WTC11 (cell line): ENCODE measurements around the gene IL26. TPM values are rescaled to one million over a fixed set of nuclear protein-coding genes. Genes with fewer than 3 reads are reported as not detected.

Experiments used
- ATAC-seq: fragments of 200-7000 bp; cut with Tn5 transposase; 2 replicates; pipeline ENCODE4 v1.10.0; 2021; ENCODE audit warnings: mild to moderate bottlenecking, moderate library complexity
- CTCF ChIA-PET: fragments of 300-600 bp; sonication (Branson Sonifier 250); formaldehyde crosslinking; loops from one replicate; lab custom pipeline; 2021; ENCODE audit warnings: antibody characterized with exemption; lab: Charles Lee
- POLR2A ChIA-PET: fragments of 350-600 bp; sonication (Branson Sonifier 250); formaldehyde crosslinking; loops from one replicate; lab custom pipeline; 2021; ENCODE audit warnings: antibody characterized with exemption; lab: Charles Lee
- DNase-seq: peaks from one replicate; pipeline ENCODE4 v3.0.0; 2021; ENCODE audit warnings: low spot score
- H3K27ac Mint-ChIP-seq: 2 replicates; pipeline ENCODE4 v1.8.0; 2021; ENCODE audit warnings: mixed read lengths
- H3K27me3 Mint-ChIP-seq: 2 replicates; pipeline ENCODE4 v1.8.0; 2021; ENCODE audit warnings: low read depth, mild to moderate bottlenecking, moderate library complexity, mixed read lengths
- H3K36me3 Mint-ChIP-seq: 2 replicates; pipeline ENCODE4 v1.8.0; 2021; ENCODE audit warnings: mixed read lengths
- H3K4me1 Mint-ChIP-seq: 2 replicates; pipeline ENCODE4 v1.8.0; 2022; ENCODE audit warnings: mixed read lengths
- H3K4me3 Mint-ChIP-seq: 2 replicates; pipeline ENCODE4 v1.8.0; 2021; ENCODE audit warnings: mild to moderate bottlenecking, moderate library complexity, mixed read lengths
- H3K9me3 Mint-ChIP-seq: 2 replicates; pipeline ENCODE4 v1.8.0; 2021; ENCODE audit warnings: mixed read lengths
- AR ChIP-seq: fragments of 250-450 bp; sonication (Bioruptor Pico); IDR thresholded peaks from 2 replicates; pipeline ENCODE4 v1.9.0; 2021; ENCODE audit warnings: mild to moderate bottlenecking
- FOXP1 ChIP-seq: sonication (generic); formaldehyde crosslinking; IDR thresholded peaks from 2 replicates; pipeline ENCODE4 v1.8.0; 2022; ENCODE audit warnings: missing genetic modification reagents, mild to moderate bottlenecking, moderate library complexity, borderline replicate concordance
- NR1H2 ChIP-seq: sonication (generic); formaldehyde crosslinking; IDR thresholded peaks from 2 replicates; pipeline ENCODE4 v1.9.0; 2021; ENCODE audit warnings: mild to moderate bottlenecking, moderate library complexity, missing genetic modification reagents
- ZNF138 ChIP-seq: sonication (generic); formaldehyde crosslinking; conservative IDR thresholded peaks from 2 replicates; pipeline ENCODE4 v1.8.1; 2022; ENCODE audit warnings: mild to moderate bottlenecking, moderate library complexity, missing genetic modification reagents
- ZNF396 ChIP-seq: fragments of 250-450 bp; sonication (Bioruptor Pico); IDR thresholded peaks from 2 replicates; pipeline ENCODE4 v1.8.0; 2021; ENCODE audit warnings: mild to moderate bottlenecking, moderate library complexity, borderline replicate concordance
- ZNF425 ChIP-seq: fragments of 250-450 bp; sonication (Bioruptor Pico); conservative IDR thresholded peaks from 2 replicates; pipeline ENCODE4 v1.9.0; 2021; ENCODE audit warnings: mild to moderate bottlenecking
- total RNA-seq: library from RNA; stranded (reverse); gene quantifications from 3 replicates; pipeline ENCODE4 v1.2.3, GENCODE V29; 2021
- TF ChIP-seq, protein P1 (sequence below): sonication (generic); formaldehyde crosslinking; IDR thresholded peaks from 2 replicates; pipeline ENCODE4 v1.8.1; 2022; ENCODE audit warnings: mild to moderate bottlenecking, missing genetic modification reagents, moderate library complexity, borderline replicate concordance
- TF ChIP-seq, protein P2 (sequence below): sonication (generic); formaldehyde crosslinking; IDR thresholded peaks from 2 replicates; pipeline ENCODE4 v1.8.0; 2022; ENCODE audit warnings: mild to moderate bottlenecking, missing genetic modification reagents
- TF ChIP-seq, protein P3 (sequence below): sonication (generic); formaldehyde crosslinking; IDR thresholded peaks from 2 replicates; pipeline ENCODE4 v1.8.1; 2023; ENCODE audit warnings: mild to moderate bottlenecking, moderate library complexity, missing genetic modification reagents
- TF ChIP-seq, protein P4 (sequence below): sonication (generic); formaldehyde crosslinking; IDR thresholded peaks from 2 replicates; pipeline ENCODE4 v1.8.0; 2022; ENCODE audit warnings: missing genetic modification reagents
- TF ChIP-seq, protein P5 (sequence below): sonication (generic); formaldehyde crosslinking; IDR thresholded peaks from 2 replicates; pipeline ENCODE4 v1.8.1; 2023; ENCODE audit warnings: mild to moderate bottlenecking, missing genetic modification reagents, borderline replicate concordance
- TF ChIP-seq, protein P6 (sequence below): fragments of 250-450 bp; sonication (Bioruptor Pico); IDR thresholded peaks from 2 replicates; pipeline ENCODE4 v1.9.0; 2021; ENCODE audit warnings: moderate library complexity, mild to moderate bottlenecking, inconsistent platforms, borderline replicate concordance

IL26 gene
- total RNA-seq, 1 experiment from 2014 or later, result not detected

- no peaks in the 10 kb centered on the region for H3K36me3 Mint-ChIP-seq
- peaks cover 11% of the 10 kb centered on the region for H3K4me1 Mint-ChIP-seq
- no peak for TF ChIP-seq ZNF138 (CRISPR knock-in tag)
- TF ChIP-seq ZNF425, result no peak
- TF ChIP-seq, protein P1, sequence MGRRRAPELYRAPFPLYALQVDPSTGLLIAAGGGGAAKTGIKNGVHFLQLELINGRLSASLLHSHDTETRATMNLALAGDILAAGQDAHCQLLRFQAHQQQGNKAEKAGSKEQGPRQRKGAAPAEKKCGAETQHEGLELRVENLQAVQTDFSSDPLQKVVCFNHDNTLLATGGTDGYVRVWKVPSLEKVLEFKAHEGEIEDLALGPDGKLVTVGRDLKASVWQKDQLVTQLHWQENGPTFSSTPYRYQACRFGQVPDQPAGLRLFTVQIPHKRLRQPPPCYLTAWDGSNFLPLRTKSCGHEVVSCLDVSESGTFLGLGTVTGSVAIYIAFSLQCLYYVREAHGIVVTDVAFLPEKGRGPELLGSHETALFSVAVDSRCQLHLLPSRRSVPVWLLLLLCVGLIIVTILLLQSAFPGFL, result no peak
- TF ChIP-seq, protein P2, sequence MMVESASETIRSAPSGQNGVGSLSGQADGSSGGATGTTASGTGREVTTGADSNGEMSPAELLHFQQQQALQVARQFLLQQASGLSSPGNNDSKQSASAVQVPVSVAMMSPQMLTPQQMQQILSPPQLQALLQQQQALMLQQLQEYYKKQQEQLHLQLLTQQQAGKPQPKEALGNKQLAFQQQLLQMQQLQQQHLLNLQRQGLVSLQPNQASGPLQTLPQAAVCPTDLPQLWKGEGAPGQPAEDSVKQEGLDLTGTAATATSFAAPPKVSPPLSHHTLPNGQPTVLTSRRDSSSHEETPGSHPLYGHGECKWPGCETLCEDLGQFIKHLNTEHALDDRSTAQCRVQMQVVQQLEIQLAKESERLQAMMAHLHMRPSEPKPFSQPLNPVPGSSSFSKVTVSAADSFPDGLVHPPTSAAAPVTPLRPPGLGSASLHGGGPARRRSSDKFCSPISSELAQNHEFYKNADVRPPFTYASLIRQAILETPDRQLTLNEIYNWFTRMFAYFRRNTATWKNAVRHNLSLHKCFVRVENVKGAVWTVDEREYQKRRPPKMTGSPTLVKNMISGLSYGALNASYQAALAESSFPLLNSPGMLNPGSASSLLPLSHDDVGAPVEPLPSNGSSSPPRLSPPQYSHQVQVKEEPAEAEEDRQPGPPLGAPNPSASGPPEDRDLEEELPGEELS (CRISPR knock-in tag), result no peak
- TF ChIP-seq, protein P3, sequence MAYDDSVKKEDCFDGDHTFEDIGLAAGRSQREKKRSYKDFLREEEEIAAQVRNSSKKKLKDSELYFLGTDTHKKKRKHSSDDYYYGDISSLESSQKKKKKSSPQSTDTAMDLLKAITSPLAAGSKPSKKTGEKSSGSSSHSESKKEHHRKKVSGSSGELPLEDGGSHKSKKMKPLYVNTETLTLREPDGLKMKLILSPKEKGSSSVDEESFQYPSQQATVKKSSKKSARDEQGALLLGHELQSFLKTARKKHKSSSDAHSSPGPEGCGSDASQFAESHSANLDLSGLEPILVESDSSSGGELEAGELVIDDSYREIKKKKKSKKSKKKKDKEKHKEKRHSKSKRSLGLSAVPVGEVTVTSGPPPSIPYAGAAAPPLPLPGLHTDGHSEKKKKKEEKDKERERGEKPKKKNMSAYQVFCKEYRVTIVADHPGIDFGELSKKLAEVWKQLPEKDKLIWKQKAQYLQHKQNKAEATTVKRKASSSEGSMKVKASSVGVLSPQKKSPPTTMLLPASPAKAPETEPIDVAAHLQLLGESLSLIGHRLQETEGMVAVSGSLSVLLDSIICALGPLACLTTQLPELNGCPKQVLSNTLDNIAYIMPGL (CRISPR knock-in tag), result no peak
- no peak for TF ChIP-seq ZNF396 (CRISPR knock-in tag)
- TF ChIP-seq, protein P4, sequence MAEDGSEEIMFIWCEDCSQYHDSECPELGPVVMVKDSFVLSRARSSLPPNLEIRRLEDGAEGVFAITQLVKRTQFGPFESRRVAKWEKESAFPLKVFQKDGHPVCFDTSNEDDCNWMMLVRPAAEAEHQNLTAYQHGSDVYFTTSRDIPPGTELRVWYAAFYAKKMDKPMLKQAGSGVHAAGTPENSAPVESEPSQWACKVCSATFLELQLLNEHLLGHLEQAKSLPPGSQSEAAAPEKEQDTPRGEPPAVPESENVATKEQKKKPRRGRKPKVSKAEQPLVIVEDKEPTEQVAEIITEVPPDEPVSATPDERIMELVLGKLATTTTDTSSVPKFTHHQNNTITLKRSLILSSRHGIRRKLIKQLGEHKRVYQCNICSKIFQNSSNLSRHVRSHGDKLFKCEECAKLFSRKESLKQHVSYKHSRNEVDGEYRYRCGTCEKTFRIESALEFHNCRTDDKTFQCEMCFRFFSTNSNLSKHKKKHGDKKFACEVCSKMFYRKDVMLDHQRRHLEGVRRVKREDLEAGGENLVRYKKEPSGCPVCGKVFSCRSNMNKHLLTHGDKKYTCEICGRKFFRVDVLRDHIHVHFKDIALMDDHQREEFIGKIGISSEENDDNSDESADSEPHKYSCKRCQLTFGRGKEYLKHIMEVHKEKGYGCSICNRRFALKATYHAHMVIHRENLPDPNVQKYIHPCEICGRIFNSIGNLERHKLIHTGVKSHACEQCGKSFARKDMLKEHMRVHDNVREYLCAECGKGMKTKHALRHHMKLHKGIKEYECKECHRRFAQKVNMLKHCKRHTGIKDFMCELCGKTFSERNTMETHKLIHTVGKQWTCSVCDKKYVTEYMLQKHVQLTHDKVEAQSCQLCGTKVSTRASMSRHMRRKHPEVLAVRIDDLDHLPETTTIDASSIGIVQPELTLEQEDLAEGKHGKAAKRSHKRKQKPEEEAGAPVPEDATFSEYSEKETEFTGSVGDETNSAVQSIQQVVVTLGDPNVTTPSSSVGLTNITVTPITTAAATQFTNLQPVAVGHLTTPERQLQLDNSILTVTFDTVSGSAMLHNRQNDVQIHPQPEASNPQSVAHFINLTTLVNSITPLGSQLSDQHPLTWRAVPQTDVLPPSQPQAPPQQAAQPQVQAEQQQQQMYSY, result no peak
- no peak for TF ChIP-seq AR (CRISPR knock-in tag)
- no peak for TF ChIP-seq NR1H2 (CRISPR knock-in tag)
- TF ChIP-seq, protein P5, sequence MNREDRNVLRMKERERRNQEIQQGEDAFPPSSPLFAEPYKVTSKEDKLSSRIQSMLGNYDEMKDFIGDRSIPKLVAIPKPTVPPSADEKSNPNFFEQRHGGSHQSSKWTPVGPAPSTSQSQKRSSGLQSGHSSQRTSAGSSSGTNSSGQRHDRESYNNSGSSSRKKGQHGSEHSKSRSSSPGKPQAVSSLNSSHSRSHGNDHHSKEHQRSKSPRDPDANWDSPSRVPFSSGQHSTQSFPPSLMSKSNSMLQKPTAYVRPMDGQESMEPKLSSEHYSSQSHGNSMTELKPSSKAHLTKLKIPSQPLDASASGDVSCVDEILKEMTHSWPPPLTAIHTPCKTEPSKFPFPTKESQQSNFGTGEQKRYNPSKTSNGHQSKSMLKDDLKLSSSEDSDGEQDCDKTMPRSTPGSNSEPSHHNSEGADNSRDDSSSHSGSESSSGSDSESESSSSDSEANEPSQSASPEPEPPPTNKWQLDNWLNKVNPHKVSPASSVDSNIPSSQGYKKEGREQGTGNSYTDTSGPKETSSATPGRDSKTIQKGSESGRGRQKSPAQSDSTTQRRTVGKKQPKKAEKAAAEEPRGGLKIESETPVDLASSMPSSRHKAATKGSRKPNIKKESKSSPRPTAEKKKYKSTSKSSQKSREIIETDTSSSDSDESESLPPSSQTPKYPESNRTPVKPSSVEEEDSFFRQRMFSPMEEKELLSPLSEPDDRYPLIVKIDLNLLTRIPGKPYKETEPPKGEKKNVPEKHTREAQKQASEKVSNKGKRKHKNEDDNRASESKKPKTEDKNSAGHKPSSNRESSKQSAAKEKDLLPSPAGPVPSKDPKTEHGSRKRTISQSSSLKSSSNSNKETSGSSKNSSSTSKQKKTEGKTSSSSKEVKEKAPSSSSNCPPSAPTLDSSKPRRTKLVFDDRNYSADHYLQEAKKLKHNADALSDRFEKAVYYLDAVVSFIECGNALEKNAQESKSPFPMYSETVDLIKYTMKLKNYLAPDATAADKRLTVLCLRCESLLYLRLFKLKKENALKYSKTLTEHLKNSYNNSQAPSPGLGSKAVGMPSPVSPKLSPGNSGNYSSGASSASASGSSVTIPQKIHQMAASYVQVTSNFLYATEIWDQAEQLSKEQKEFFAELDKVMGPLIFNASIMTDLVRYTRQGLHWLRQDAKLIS (CRISPR knock-in tag), result no peak
- TF ChIP-seq FOXP1 (CRISPR knock-in tag), result no peak
- TF ChIP-seq, protein P6, sequence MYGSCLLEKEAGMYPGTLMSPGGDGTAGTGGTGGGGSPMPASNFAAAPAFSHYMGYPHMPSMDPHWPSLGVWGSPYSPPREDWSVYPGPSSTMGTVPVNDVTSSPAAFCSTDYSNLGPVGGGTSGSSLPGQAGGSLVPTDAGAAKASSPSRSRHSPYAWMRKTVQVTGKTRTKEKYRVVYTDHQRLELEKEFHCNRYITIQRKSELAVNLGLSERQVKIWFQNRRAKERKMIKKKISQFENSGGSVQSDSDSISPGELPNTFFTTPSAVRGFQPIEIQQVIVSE (CRISPR knock-in tag), result no peak
- ChIA-PET CTCF (interaction anchor here (1.6 to 2.3 kb wide), 2 partner anchors 18 to 135 kb away, joined by 4 to 12 read pairs; no protein-coding TSS in a partner anchor), POLR2A (no interaction called here)
- no peaks in the 10 kb centered on the region for H3K27me3 Mint-ChIP-seq
- H3K27ac Mint-ChIP-seq, result no peak overlapping the region
- H3K4me3 Mint-ChIP-seq, result no peak overlapping the region
- DNase-seq (no peak), ATAC-seq (no peak)
- peaks cover 18% of the 10 kb centered on the region for H3K9me3 Mint-ChIP-seq
Observed at GRCh38 chr12:68176257-68176656, 49.4 kb downstream of the IL26 start.
